Keratinocyte (primary cell): ENCODE data around the gene HHATL. TPM values are rescaled to one million over a fixed set of nuclear protein-coding genes. Genes with fewer than 3 reads are reported as not detected.

Source experiments
- DNase-seq: peaks from one replicate; pipeline ENCODE4 v3.0.0-alpha.2; 2011; ENCODE audit warnings: low read depth, missing footprints, low spot score
- FAIRE-seq: peaks from 2 replicates; lab custom pipeline; 2011; peaks lifted over from hg19 to GRCh38; lab: Jason Lieb, UNC
- H2AFZ ChIP-seq: 2 replicates; pipeline ENCODE4 v1.6.0; 2012; ENCODE audit warnings: low read length, control low read depth, inconsistent platforms; ENCODE audit not compliant: control insufficient read depth
- H3K27ac ChIP-seq: 2 replicates; pipeline ENCODE4 v1.5.1; 2011; ENCODE audit warnings: low read length; ENCODE audit not compliant: control insufficient read depth, insufficient read depth
- H3K27me3 ChIP-seq: 3 replicates; pipeline ENCODE4 v1.6.0; 2011; ENCODE audit warnings: low read length; ENCODE audit not compliant: control insufficient read depth, insufficient read depth; ENCODE audit errors: extremely low read depth
- H3K36me3 ChIP-seq, 2 experiments: 2 replicates in 1 of 2; 3 replicates in 1 of 2; pipeline ENCODE4 v1.5.1; 2011; ENCODE audit warnings: low read length in 2 of 2, mild to moderate bottlenecking in 1 of 2; ENCODE audit not compliant: control insufficient read depth in 2 of 2, insufficient read depth in 2 of 2; ENCODE audit errors: extremely low read depth in 1 of 2
- H3K4me1 ChIP-seq: 3 replicates; pipeline ENCODE4 v1.5.1; 2011; ENCODE audit warnings: low read length; ENCODE audit not compliant: control insufficient read depth, insufficient read depth; ENCODE audit errors: extremely low read depth
- H3K4me2 ChIP-seq: 3 replicates; pipeline ENCODE4 v1.6.0; 2011; ENCODE audit warnings: low read depth, low read length; ENCODE audit not compliant: control insufficient read depth, insufficient read depth; ENCODE audit errors: extremely low read depth
- H3K4me3 ChIP-seq, 3 experiments: fragments of 200-600 bp in 1 of 3; sonication (generic) in 1 of 3; 2 replicates in 2 of 3; 3 replicates in 1 of 3; pipeline ENCODE4 v1.5.1; 2011 to 2016; ENCODE audit warnings: low read length in 3 of 3, mild to moderate bottlenecking in 3 of 3, control low read depth in 2 of 3, inconsistent platforms in 1 of 3, low read depth in 1 of 3, mixed read lengths in 1 of 3, mixed run types in 1 of 3, moderate library complexity in 1 of 3; ENCODE audit not compliant: control insufficient read depth in 2 of 3, insufficient read depth in 2 of 3; ENCODE audit errors: extremely low read depth in 1 of 3
- H3K79me2 ChIP-seq: 2 replicates; pipeline ENCODE4 v1.6.0; 2012; ENCODE audit warnings: low read length; ENCODE audit not compliant: control insufficient read depth, insufficient read depth
- H3K9ac ChIP-seq: 3 replicates; pipeline ENCODE4 v1.6.0; 2011; ENCODE audit warnings: low read length; ENCODE audit not compliant: control insufficient read depth, insufficient read depth; ENCODE audit errors: extremely low read depth
- H3K9me1 ChIP-seq: 3 replicates; pipeline ENCODE4 v1.6.0; 2011; ENCODE audit warnings: low read length; ENCODE audit not compliant: control insufficient read depth, insufficient read depth; ENCODE audit errors: extremely low read depth
- H3K9me3 ChIP-seq: 2 replicates; pipeline ENCODE4 v1.5.1; 2012; ENCODE audit warnings: low read depth, low read length; ENCODE audit not compliant: control insufficient read depth
- H4K20me1 ChIP-seq: 3 replicates; pipeline ENCODE4 v1.6.0; 2011; ENCODE audit warnings: low read length; ENCODE audit not compliant: control insufficient read depth, insufficient read depth; ENCODE audit errors: extremely low read depth
- EZH2 ChIP-seq: IDR thresholded peaks from one replicate; pipeline ENCODE4 v1.6.1; 2012; ENCODE audit warnings: inconsistent platforms, mild to moderate bottlenecking, low read length, moderate library complexity
- dilution Hi-C: fragments of 300-500 bp; cut with MboI; formaldehyde crosslinking; loops from one replicate; pipeline ENCODE4 v1.7.0; 2020; ENCODE audit warnings: low sequenced_read_pairs; ENCODE audit not compliant: extremely low pct_ligation_motif_present
- polyA plus RNA-seq, 5 experiments: library from polyadenylated mRNA; depleted of rRNA in 3 of 5; stranded (reverse) in 3 of 5; stranded (forward) in 1 of 5; unstranded in 1 of 5; fragments of >200 nt; gene quantifications; 1 replicate in 1 of 5; 2 replicates in 3 of 5; 3 replicates in 1 of 5; pipeline versions ENCODE4 v1.2.1 to v1.2.3, GENCODE V29; 2011 to 2012; ENCODE audit warnings: missing spikeins in 2 of 5, low read depth in 1 of 5, low replicate concordance in 1 of 5
- TF ChIP-seq, protein P1 (sequence below), 3 experiments: IDR thresholded peaks in 1 of 3; conservative IDR thresholded peaks in 1 of 3; optimal IDR thresholded peaks in 1 of 3; 2 replicates in 2 of 3; 3 replicates in 1 of 3; pipeline versions ENCODE3 to v1.5.1; 2011; ENCODE audit warnings: low read length in 3 of 3, mild to moderate bottlenecking in 3 of 3, moderate library complexity in 2 of 3, control low read depth in 1 of 3, inconsistent platforms in 1 of 3; ENCODE audit not compliant: insufficient read depth in 2 of 3; ENCODE audit errors: extremely low read depth in 1 of 3

Gene HHATL
- polyA plus RNA-seq, 1 donor (not counting 4 experiments of a cell fraction or from before 2014, with no cell fraction given), result not detected

DNA sequence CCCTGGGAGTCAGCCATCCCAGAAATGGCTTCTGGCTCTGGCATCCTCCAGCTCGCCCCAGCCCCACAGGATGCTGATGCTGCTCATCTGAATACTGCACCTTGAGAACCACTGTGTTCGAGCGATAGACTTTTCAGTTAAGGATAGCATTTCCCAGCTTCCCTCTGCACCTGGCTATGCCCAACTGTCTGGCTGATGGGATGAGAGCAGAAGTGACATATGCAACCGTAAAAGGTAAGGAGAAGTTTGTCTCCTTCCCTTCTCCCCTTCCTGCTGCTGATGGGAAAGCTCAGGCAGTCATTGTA is 9.7 kb upstream of the HHATL start:
- Histone ChIP-seq H3K4me3 (no peak overlapping the region), H4K20me1 (no peaks in the 10 kb centered on the region), H3K4me2 (no peak overlapping the region), H2AFZ (no peak overlapping the region), H3K36me3 (no peaks in the 10 kb centered on the region), H3K4me1 (no peaks in the 10 kb centered on the region), H3K27ac (no peak overlapping the region), H3K79me2 (no peaks in the 10 kb centered on the region), H3K9ac (no peak overlapping the region), H3K9me3 (no peaks in the 10 kb centered on the region), H3K9me1 (no peaks in the 10 kb centered on the region), H3K27me3 (no peaks in the 10 kb centered on the region)
- no peak for DNase-seq
- FAIRE-seq, result no peak
- TF ChIP-seq, protein P1, sequence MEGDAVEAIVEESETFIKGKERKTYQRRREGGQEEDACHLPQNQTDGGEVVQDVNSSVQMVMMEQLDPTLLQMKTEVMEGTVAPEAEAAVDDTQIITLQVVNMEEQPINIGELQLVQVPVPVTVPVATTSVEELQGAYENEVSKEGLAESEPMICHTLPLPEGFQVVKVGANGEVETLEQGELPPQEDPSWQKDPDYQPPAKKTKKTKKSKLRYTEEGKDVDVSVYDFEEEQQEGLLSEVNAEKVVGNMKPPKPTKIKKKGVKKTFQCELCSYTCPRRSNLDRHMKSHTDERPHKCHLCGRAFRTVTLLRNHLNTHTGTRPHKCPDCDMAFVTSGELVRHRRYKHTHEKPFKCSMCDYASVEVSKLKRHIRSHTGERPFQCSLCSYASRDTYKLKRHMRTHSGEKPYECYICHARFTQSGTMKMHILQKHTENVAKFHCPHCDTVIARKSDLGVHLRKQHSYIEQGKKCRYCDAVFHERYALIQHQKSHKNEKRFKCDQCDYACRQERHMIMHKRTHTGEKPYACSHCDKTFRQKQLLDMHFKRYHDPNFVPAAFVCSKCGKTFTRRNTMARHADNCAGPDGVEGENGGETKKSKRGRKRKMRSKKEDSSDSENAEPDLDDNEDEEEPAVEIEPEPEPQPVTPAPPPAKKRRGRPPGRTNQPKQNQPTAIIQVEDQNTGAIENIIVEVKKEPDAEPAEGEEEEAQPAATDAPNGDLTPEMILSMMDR (optimal IDR thresholded peaks at IDR 0.05 in 1 of 3, IDR thresholded peaks at IDR 0.05 in 1 of 3, conservative IDR thresholded peaks at IDR 0.05 in 1 of 3; ENCODE audit: extremely low read depth in 1 of 3, insufficient read depth in 2 of 3, low read length in 3 of 3), result no peak
- no peak for TF ChIP-seq EZH2
- dilution Hi-C loops, result no loop called here

- Histone ChIP-seq H3K36me3 (no peaks in the 10 kb centered on the region), H3K79me2 (no peaks in the 10 kb centered on the region), H3K4me1 (no peaks in the 10 kb centered on the region), H3K9me3 (no peaks in the 10 kb centered on the region), H3K4me2 (no peak overlapping the region), H3K27me3 (no peaks in the 10 kb centered on the region), H4K20me1 (no peaks in the 10 kb centered on the region), H2AFZ (no peak overlapping the region), H3K9ac (no peak overlapping the region), H3K27ac (no peak overlapping the region), H3K9me1 (no peaks in the 10 kb centered on the region), H3K4me3 (no peak overlapping the region)
- DNase-seq, result no peak
- no peak for FAIRE-seq
- TF ChIP-seq EZH2, result no peak
- TF ChIP-seq, protein P1 (optimal IDR thresholded peaks at IDR 0.05 in 1 of 3, IDR thresholded peaks at IDR 0.05 in 1 of 3, conservative IDR thresholded peaks at IDR 0.05 in 1 of 3; ENCODE audit: extremely low read depth in 1 of 3, insufficient read depth in 2 of 3, low read length in 3 of 3), result peak in 2 of 3 experiments; percentile 6 to 20
- dilution Hi-C loops, result no loop called here
Observed at GRCh38 chr3:42711491-42712343, 9.1 kb upstream of the HHATL start.
